Fibroblast of mammary gland (primary cell): ENCODE measurements around the gene NPIPA5.
"Not testable (repeated sequence)": the region's sequence is repeated elsewhere in the genome, so short reads cannot be mapped to it uniquely, and the experiment has no call there.

Source experiments
- DNase-seq: peaks from one replicate; pipeline ENCODE4 v3.0.0-alpha.2; 2010; ENCODE audit warnings: low read depth
- H3K4me3 ChIP-seq: 2 replicates; pipeline ENCODE4 v1.5.1; 2011; ENCODE audit warnings: low read depth, mild to moderate bottlenecking, low read length, moderate library complexity; ENCODE audit not compliant: control insufficient read depth

Gene NPIPA5

DNA sequence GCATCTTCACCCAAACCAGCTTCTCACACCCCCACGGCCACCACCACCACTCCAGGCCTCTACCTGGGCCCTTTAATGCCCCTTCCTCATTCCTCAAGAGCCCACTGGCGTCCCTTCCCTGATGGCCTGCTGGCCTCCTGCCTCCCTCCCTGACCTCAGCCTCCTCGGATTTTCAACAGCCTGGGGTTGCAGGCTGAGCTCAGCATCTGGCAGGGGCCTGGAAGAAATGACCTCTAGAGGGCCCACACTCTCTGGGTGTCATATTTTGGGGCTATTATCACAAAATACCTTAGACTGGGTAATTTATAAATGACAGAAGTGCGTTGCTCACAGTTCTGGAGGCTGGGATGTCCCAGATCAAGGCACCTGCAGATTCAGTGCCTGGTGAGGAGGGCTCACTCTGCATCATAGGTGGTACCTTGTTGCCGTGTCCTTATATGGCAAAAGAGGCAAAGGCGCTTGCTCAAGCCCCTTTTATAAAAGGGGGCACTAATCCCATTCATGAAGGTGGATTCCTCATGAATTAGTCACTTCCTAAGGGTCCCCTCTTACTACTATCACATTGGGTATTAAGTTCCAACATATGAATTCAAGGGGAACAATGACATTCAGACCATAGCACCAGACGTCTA lies 40.0 kb downstream of the NPIPA5 start:
- not testable (repeated sequence) for H3K4me3 ChIP-seq, DNase-seq

DNA sequence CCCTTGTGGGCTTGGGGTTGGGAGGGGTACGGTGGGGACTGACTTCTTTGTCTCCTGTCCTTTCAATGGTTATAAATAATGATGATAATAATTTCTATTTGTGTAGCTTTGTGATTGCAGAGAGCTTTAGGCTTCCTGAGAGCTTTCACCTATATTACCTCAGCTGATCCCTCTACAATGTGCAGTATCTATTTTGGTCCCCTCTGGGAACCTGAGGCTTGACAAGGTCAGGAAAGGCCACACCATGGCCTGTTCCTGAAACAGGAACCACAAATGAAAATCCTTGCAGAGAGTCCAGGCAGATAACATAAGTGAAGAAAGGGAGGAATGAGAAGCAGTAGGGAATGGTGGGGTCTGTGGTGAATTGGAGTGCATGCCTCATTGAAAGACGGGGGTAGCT lies 42.5 kb downstream of the NPIPA5 start:
- DNase-seq, H3K4me3 ChIP-seq: not testable (repeated sequence)

DNA sequence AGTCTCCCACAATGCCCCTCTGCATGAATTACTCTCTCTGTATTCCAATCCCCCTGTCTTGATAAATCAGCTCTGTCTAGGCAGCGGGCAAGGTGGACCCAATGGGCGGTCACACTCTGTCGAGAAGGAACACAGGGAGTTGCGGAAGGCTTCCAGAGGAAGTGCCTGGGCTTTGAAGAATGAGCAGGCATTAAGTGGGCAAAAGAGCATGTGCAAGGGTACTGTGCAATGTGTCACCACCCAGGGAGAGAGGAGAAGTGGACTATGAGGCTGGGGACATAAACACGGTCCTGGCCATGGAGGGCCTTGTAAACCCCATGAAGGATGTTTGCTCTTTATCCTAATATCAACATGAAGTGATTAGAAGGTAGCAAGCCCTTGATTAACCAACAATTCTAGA lies 44.1 kb downstream of the NPIPA5 start:
- not testable (repeated sequence) for DNase-seq, H3K4me3 ChIP-seq

GRCh38 chr16:15330978-15331377 lies 47.1 kb downstream of the NPIPA5 start:
- not testable (repeated sequence) for H3K4me3 ChIP-seq, DNase-seq

DNA sequence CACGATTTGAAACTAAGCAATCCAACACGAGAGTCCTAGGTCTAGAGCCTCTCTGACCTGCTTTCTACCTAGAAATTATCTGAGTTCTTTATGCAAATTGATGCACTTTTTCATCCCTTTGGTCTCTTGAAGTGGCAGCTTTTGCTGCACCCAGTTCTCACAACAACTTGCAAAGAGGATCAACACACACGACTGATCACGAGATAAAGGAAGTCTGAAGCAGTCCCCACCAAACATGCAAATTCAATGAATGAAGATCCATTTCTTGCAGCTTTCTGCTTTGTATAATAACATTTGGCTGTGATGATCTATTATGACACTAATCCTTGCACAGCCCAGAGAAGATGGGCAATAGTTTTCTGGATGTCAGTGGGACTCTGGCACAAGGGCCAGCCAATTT lies 53.1 kb downstream of the NPIPA5 start:
- not testable (repeated sequence) for DNase-seq, H3K4me3 ChIP-seq

GRCh38 chr16:15323373-15323772 lies 54.7 kb downstream of the NPIPA5 start:
- not testable (repeated sequence) for DNase-seq, H3K4me3 ChIP-seq

- H3K4me3 ChIP-seq, DNase-seq: not testable (repeated sequence)
Measured at GRCh38 chr16:15321221-15321620, 56.9 kb downstream of the NPIPA5 start.

- H3K4me3 ChIP-seq, DNase-seq: not testable (repeated sequence)
Measured at GRCh38 chr16:15314562-15314961, 63.5 kb downstream of the NPIPA5 start.
